K562 (cell line): Measurements from ENCODE around the gene S100A2. TPM values are rescaled to one million over a fixed set of nuclear protein-coding genes. Genes with fewer than 3 reads are reported as not detected.

Experiments
- ATAC-seq: fragments of 200-7000 bp; cut with Tn5 transposase; 3 replicates; pipeline ENCODE4 v1.9.1; 2020; ENCODE audit warnings: moderate library complexity
- BruUV-seq: library from RNA; stranded (reverse); fragments of 400-500 nt; replicated peaks from 2 replicates; lab custom pipeline; 2021; lab: Mats Ljungman, UMichigan
- CTCF ChIA-PET: fragments of 300-600 bp; formaldehyde crosslinking; extraction: SDS; loops from one replicate; lab custom pipeline; 2021; ENCODE audit warnings: low intra/inter-chr PET ratio; lab: Yijun Ruan, JAX
- POLR2A ChIA-PET: fragments of 300-600, 350-650 bp; sonication (Branson Sonifier 250); formaldehyde crosslinking; extraction: SDS; loops from one replicate; lab custom pipeline; 2021; ENCODE audit warnings: antibody characterized with exemption, inconsistent platforms; lab: Yijun Ruan, JAX
- DNase-seq, 4 experiments: peaks; one replicate each; pipeline versions ENCODE4 v3.0.0 to v3.0.0-alpha.2; 2011 to 2018; ENCODE audit warnings: low spot score in 3 of 4, mixed read lengths in 3 of 4; ENCODE audit errors: extremely low read depth in 1 of 4
- FAIRE-seq: peaks from 2 replicates; lab custom pipeline; 2011; peaks lifted over from hg19 to GRCh38; lab: Jason Lieb, UNC
- H2AFZ ChIP-seq: 2 replicates; pipeline ENCODE4 v1.6.0; 2011; ENCODE audit warnings: low read depth, low read length, control low read depth, inconsistent platforms
- H3K27ac ChIP-seq: fragments of 200-600 bp; 3 replicates; pipeline ENCODE4 v1.8.0; 2011; ENCODE audit warnings: low read depth, mild to moderate bottlenecking, control low read depth, inconsistent platforms, low read length, moderate library complexity, mixed read lengths; ENCODE audit errors: extremely low read depth
- H3K27me3 ChIP-seq, 2 experiments: fragments of 300-600 bp in 1 of 2; 2 replicates in 1 of 2; 3 replicates in 1 of 2; pipeline versions ENCODE4 v1.6.0 to v1.8.0; 2011; ENCODE audit warnings: inconsistent platforms in 2 of 2, low read length in 2 of 2, mild to moderate bottlenecking in 1 of 2, mixed read lengths in 1 of 2, moderate library complexity in 1 of 2; ENCODE audit not compliant: control insufficient read depth in 2 of 2, insufficient read depth in 2 of 2
- H3K36me3 ChIP-seq: fragments of 300-600 bp; 3 replicates; pipeline ENCODE4 v1.8.0; 2011; ENCODE audit warnings: mild to moderate bottlenecking, low read length, inconsistent platforms; ENCODE audit not compliant: control insufficient read depth, insufficient read depth
- H3K4me1 ChIP-seq, 2 experiments: fragments of 200-600 bp in 1 of 2; replicated peaks in 1 of 2; 2 replicates in 1 of 2; 3 replicates in 1 of 2; pipeline versions ENCODE4 v1.5.1 to v1.8.0; 2011; ENCODE audit warnings: inconsistent platforms in 2 of 2, low read length in 2 of 2, mild to moderate bottlenecking in 1 of 2, mixed read lengths in 1 of 2, moderate library complexity in 1 of 2; ENCODE audit not compliant: control insufficient read depth in 2 of 2, insufficient read depth in 2 of 2
- H3K4me2 ChIP-seq: 2 replicates; pipeline ENCODE4 v1.6.1; 2011; ENCODE audit warnings: low read length, control low read depth, inconsistent platforms, mixed read lengths; ENCODE audit not compliant: insufficient read depth
- H3K4me3 ChIP-seq: fragments of 200-600 bp; sonication (generic), shearing (Covaris generic); 2 replicates; pipeline ENCODE4 v1.5.1; 2016; ENCODE audit warnings: control low read depth, inconsistent platforms
- H3K79me2 ChIP-seq: fragments of 200-600 bp; 3 replicates; pipeline ENCODE4 v1.8.0; 2011; ENCODE audit warnings: low read length, inconsistent platforms; ENCODE audit not compliant: control insufficient read depth, insufficient read depth
- H3K9ac ChIP-seq, 2 experiments: 2 replicates each; pipeline versions ENCODE4 v1.6.0 to v1.6.1; 2011; ENCODE audit warnings: low read depth in 2 of 2, low read length in 2 of 2, control low read depth in 1 of 2, inconsistent platforms in 1 of 2, mild to moderate bottlenecking in 1 of 2, mixed read lengths in 1 of 2; ENCODE audit not compliant: insufficient read depth in 1 of 2
- H3K9me1 ChIP-seq: one replicate; pipeline ENCODE4 v1.6.0; 2011; ENCODE audit warnings: inconsistent platforms, mild to moderate bottlenecking, low read length, moderate library complexity; ENCODE audit not compliant: control insufficient read depth, insufficient read depth
- H3K9me3 ChIP-seq: replicated peaks from 2 replicates; pipeline ENCODE4 v1.5.1; 2011; ENCODE audit warnings: low read depth, low read length, inconsistent platforms; ENCODE audit not compliant: control insufficient read depth, insufficient read depth
- H4K20me1 ChIP-seq: replicated peaks from 2 replicates; pipeline ENCODE4 v1.6.1; 2011; ENCODE audit warnings: low read length, inconsistent platforms, mixed read lengths; ENCODE audit not compliant: control insufficient read depth, insufficient read depth
- ADNP ChIP-seq: fragments of 200-800 bp; sonication (Bioruptor generic); IDR thresholded peaks from 2 replicates; pipeline ENCODE4 v1.6.1; 2016; ENCODE audit warnings: missing genetic modification characterization, missing compliant biosample characterization
- ARID1B ChIP-seq: fragments of 450-650 bp; IDR thresholded peaks from 2 replicates; pipeline ENCODE4 v1.6.1; 2016; ENCODE audit warnings: antibody characterized with exemption, mild to moderate bottlenecking, inconsistent platforms
- DPF2 ChIP-seq: fragments of 450-650 bp; IDR thresholded peaks from 2 replicates; pipeline ENCODE4 v1.6.1; 2016
- FOXM1 ChIP-seq, 2 experiments: fragments of 450-650 bp in 1 of 2; sonication (generic) in 1 of 2; formaldehyde crosslinking in 1 of 2; IDR thresholded peaks; 2 replicates each; pipeline versions ENCODE4 v1.6.1 to v1.9.0; 2017 to 2022; ENCODE audit warnings: low read depth in 2 of 2, mild to moderate bottlenecking in 2 of 2, missing genetic modification reagents in 1 of 2, moderate library complexity in 1 of 2
- HCFC1 ChIP-seq: IDR thresholded peaks from 2 replicates; pipeline ENCODE4 v1.6.1; 2012; ENCODE audit warnings: low read depth, low read length, improper control_type of control experiment
- HNRNPK ChIP-seq: fragments of 200-400 bp; formaldehyde crosslinking; IDR thresholded peaks from one replicate; pipeline ENCODE4 v1.6.1; 2018; ENCODE audit warnings: mild to moderate bottlenecking, low read depth, low read length; ENCODE audit not compliant: poor library complexity, severe bottlenecking
- JUN ChIP-seq, 2 experiments: sonication (generic) in 1 of 2; formaldehyde crosslinking in 1 of 2; IDR thresholded peaks; 2 replicates each; pipeline versions ENCODE4 v1.6.1 to v1.8.0; 2012 to 2022; ENCODE audit warnings: borderline replicate concordance in 2 of 2, mild to moderate bottlenecking in 2 of 2, improper control_type of control experiment in 1 of 2, low read depth in 1 of 2, low read length in 1 of 2, missing genetic modification reagents in 1 of 2
- MCM2 ChIP-seq: fragments of 450-650 bp; IDR thresholded peaks from 2 replicates; pipeline ENCODE4 v1.6.1; 2017; ENCODE audit warnings: low read depth, mild to moderate bottlenecking
- NR2C2 ChIP-seq, 2 experiments: fragments of 200-800 bp in 1 of 2; sonication (Bioruptor generic) in 1 of 2; sonication (generic) in 1 of 2; formaldehyde crosslinking in 1 of 2; IDR thresholded peaks; 2 replicates each; pipeline versions ENCODE4 v1.6.1 to v1.8.0; 2016 to 2022; ENCODE audit warnings: mild to moderate bottlenecking in 1 of 2, missing compliant biosample characterization in 1 of 2, missing genetic modification characterization in 1 of 2, missing genetic modification reagents in 1 of 2
- SMARCA5 ChIP-seq: fragments of 450-650 bp; IDR thresholded peaks from 2 replicates; pipeline ENCODE4 v1.6.1; 2016
- SOX6 ChIP-seq: fragments of 450-650 bp; IDR thresholded peaks from 2 replicates; pipeline ENCODE4 v1.6.1; 2014; ENCODE audit warnings: mild to moderate bottlenecking
- WGBS: fragments of 100-300 bp; shearing (Covaris generic); methylation state at CpG from one replicate; pipeline ENCODE4 v1.1.6; 2016; ENCODE audit warnings: low coverage, mixed read lengths; ENCODE audit not compliant: insufficient coverage; ENCODE audit errors: missing lambda C conversion rate; 5-methylcytosine and 5-hydroxymethylcytosine counted together
- in situ Hi-C: fragments of 300-500 bp; cut with MboI; formaldehyde crosslinking; loops from 4 replicates; pipeline ENCODE4 v1.15.0; 2018; ENCODE audit warnings: inconsistent platforms, mixed read lengths
- intact Hi-C: fragments of 100-400 bp; cut with micrococcal nuclease; formaldehyde crosslinking; loops from 2 replicates; pipeline ENCODE4 v1.14.2; 2022
- polyA plus RNA-seq, 8 experiments: library from polyadenylated mRNA; depleted of rRNA in 4 of 8; stranded (reverse) in 5 of 8; unstranded in 3 of 8; fragments of >200 nt; fragmentation: Nextera tagmentation in 2 of 8; fragmentation: Illumina TruSeq in 1 of 8; extraction: Ambion mirVana in 2 of 8; extraction: Trizol in 1 of 8; gene quantifications; 2 replicates each; pipeline versions ENCODE4 v1.2.1 to v1.2.3, GENCODE V29; 2011 to 2014; ENCODE audit warnings: inconsistent platforms in 1 of 8, missing spikeins in 1 of 8
- total RNA-seq, 7 experiments: library from RNA; depleted of rRNA in 6 of 7; stranded (reverse); fragments of >200 nt in 6 of 7; fragmentation: Illumina TruSeq in 2 of 7; extraction: Trizol in 2 of 7; gene quantifications; 2 replicates each; pipeline versions ENCODE4 v1.2.1 to v1.2.3, GENCODE V29; 2011 to 2021; ENCODE audit warnings: low replicate concordance in 1 of 7
- TF ChIP-seq, protein P1 (sequence below), 2 experiments: fragments of 450-650 bp in 1 of 2; sonication (generic) in 1 of 2; formaldehyde crosslinking in 1 of 2; IDR thresholded peaks in 1 of 2; conservative IDR thresholded peaks in 1 of 2; 2 replicates each; pipeline versions ENCODE4 v1.6.1 to v1.8.1; 2016 to 2023; ENCODE audit warnings: mild to moderate bottlenecking in 2 of 2, moderate library complexity in 2 of 2, inconsistent platforms in 1 of 2, missing genetic modification reagents in 1 of 2
- TF ChIP-seq, protein P2 (sequence below), 2 experiments: fragments of 450-650 bp; IDR thresholded peaks; 2 replicates each; pipeline ENCODE4 v1.6.1; 2018; ENCODE audit warnings: mild to moderate bottlenecking in 2 of 2, low read depth in 1 of 2; ENCODE audit not compliant: partially characterized antibody in 2 of 2

The S100A2 gene
- total and polyA plus RNA-seq, 9 of the 15 experiments (the other 6 are each of a cell fraction or from before 2014, with no cell fraction given): 0.28 to 0.65 (median 0.44) TPM; not detected in 4

GRCh38 chr1:153597206-153597605 lies 31.6 kb upstream of the S100A2 start (continued):
- TF ChIP-seq HNRNPK (no peak), ARID1B (peak; percentile 60), SMARCA5 (no peak), DPF2 (peak; percentile 48), SOX6 (peak; percentile 38; the same call in 1 of the 2 replicates), ADNP (tag) (peak; percentile 65; the same call in 1 of the 2 replicates), NR2C2 (CRISPR knock-in tag; IDR thresholded peaks at IDR 0.05) (no peak), NR2C2 (tag; IDR thresholded peaks at IDR 0.05) (peak; percentile 87), JUN (IDR thresholded peaks at IDR 0.05; ENCODE audit: borderline replicate concordance, low read depth, low read length) (peak; percentile 90), JUN (CRISPR knock-in tag; IDR thresholded peaks at IDR 0.05; ENCODE audit: borderline replicate concordance) (no peak)
- TF ChIP-seq, protein P1, sequence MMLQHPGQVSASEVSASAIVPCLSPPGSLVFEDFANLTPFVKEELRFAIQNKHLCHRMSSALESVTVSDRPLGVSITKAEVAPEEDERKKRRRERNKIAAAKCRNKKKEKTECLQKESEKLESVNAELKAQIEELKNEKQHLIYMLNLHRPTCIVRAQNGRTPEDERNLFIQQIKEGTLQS (IDR thresholded peaks at IDR 0.05): peak; percentile 83
- TF ChIP-seq, protein P1 (CRISPR knock-in tag; conservative IDR thresholded peaks at IDR 0.05): no peak

- ChIA-PET POLR2A (interaction anchor here (0.6 to 1.4 kb wide), 7 partner anchors 9 to 47 kb away, joined by 3 to 5 read pairs (median 4); no protein-coding TSS in a partner anchor), CTCF (interaction anchor here (0.7 kb wide), 1 partner anchor 24 kb away, joined by 4 read pairs; no protein-coding TSS in a partner anchor)
- no peaks in the 10 kb centered on the region for H3K79me2 ChIP-seq
- H3K9me1 ChIP-seq: no peaks in the 10 kb centered on the region
- H3K4me3 ChIP-seq: no peak overlapping the region
- no peaks in the 10 kb centered on the region for H3K36me3 ChIP-seq
- H3K27ac ChIP-seq: no peak overlapping the region
- H2AFZ ChIP-seq: no peak overlapping the region
- no peaks in the 10 kb centered on the region for H3K9me3 ChIP-seq
- in situ Hi-C loops (no loop called here), intact Hi-C loops (no loop called here)
- no peak overlapping the region for H3K9ac ChIP-seq
- H3K27me3 ChIP-seq: no peaks in the 10 kb centered on the region
- H4K20me1 ChIP-seq: no peaks in the 10 kb centered on the region
- BruUV-seq: no TSS peak
- H3K4me1 ChIP-seq: peaks cover 0 to 2% of the 10 kb centered on the region in 2 experiments; a peak in 2 of 5 replicates
- DNase-seq (no peak), ATAC-seq (no peak), FAIRE-seq (no peak)
- H3K4me2 ChIP-seq: no peak overlapping the region
- 21% methylated on average over 4 of the region's 4 CpGs for WGBS
- TF ChIP-seq, protein P2, sequence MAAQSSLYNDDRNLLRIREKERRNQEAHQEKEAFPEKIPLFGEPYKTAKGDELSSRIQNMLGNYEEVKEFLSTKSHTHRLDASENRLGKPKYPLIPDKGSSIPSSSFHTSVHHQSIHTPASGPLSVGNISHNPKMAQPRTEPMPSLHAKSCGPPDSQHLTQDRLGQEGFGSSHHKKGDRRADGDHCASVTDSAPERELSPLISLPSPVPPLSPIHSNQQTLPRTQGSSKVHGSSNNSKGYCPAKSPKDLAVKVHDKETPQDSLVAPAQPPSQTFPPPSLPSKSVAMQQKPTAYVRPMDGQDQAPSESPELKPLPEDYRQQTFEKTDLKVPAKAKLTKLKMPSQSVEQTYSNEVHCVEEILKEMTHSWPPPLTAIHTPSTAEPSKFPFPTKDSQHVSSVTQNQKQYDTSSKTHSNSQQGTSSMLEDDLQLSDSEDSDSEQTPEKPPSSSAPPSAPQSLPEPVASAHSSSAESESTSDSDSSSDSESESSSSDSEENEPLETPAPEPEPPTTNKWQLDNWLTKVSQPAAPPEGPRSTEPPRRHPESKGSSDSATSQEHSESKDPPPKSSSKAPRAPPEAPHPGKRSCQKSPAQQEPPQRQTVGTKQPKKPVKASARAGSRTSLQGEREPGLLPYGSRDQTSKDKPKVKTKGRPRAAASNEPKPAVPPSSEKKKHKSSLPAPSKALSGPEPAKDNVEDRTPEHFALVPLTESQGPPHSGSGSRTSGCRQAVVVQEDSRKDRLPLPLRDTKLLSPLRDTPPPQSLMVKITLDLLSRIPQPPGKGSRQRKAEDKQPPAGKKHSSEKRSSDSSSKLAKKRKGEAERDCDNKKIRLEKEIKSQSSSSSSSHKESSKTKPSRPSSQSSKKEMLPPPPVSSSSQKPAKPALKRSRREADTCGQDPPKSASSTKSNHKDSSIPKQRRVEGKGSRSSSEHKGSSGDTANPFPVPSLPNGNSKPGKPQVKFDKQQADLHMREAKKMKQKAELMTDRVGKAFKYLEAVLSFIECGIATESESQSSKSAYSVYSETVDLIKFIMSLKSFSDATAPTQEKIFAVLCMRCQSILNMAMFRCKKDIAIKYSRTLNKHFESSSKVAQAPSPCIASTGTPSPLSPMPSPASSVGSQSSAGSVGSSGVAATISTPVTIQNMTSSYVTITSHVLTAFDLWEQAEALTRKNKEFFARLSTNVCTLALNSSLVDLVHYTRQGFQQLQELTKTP (IDR thresholded peaks at IDR 0.05; ENCODE audit: low read depth in 1 of 2, partially characterized antibody in 2 of 2): no peak
- TF ChIP-seq FOXM1 (IDR thresholded peaks at IDR 0.05; ENCODE audit: low read depth) (no peak), FOXM1 (CRISPR knock-in tag; IDR thresholded peaks at IDR 0.05; ENCODE audit: low read depth) (no peak), MCM2 (no peak), HCFC1 (no peak)
Measured at GRCh38 chr1:153592748-153593147, 27.1 kb upstream of the S100A2 start.
